ENCODE results near the gene MPO. TPM values are rescaled to one million over a fixed set of nuclear protein-coding genes. Genes with fewer than 3 reads are reported as not detected.

MPO gene
- polyA plus RNA-seq, 3 donors: 4.2 to 7.5 (median 6.0) TPM

DNA sequence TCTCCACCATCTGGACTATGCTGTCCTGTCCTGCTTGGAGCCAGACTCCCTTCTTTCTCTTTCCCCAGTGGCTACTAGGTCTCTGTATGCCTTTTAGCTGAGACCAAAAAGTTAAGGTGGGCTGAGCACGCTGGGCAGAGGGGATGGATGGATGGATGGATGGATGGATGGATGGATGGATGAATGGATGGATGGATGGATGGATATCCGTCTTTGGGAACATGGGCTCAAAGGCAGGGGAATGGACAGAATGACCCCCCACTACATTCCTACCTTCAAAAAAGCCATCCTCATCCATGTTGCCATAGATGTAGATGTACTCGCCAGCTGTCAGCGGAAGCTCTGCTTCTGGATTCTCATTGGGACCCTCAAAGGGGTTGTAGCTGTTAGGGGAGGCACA is 35.0 kb upstream of the MPO start:
- DNase-seq: no peak
- Histone ChIP-seq H2AFZ (ENCODE audit: insufficient read depth, low read depth, low read length, poor library complexity, severe bottlenecking) (no peak overlapping the region), H3K4me3 (replicated peaks in 1 of 3; ENCODE audit: low read depth in 2 of 3, low read length in 3 of 3) (no peak overlapping the region), H3K4me2 (replicated peaks; ENCODE audit: extremely low read depth, low read length, poor library complexity, severe bottlenecking) (no peak overlapping the region), H3K4me1 (ENCODE audit: control insufficient read depth in 1 of 2, insufficient read depth in 2 of 2, low read length in 2 of 2) (no peaks in the 10 kb centered on the region), H3K36me3 (replicated peaks in 1 of 2; ENCODE audit: control insufficient read depth in 1 of 2, insufficient read depth in 2 of 2, low read length in 2 of 2) (no peaks in the 10 kb centered on the region), H3K9ac (ENCODE audit: insufficient read depth, low read length, poor library complexity, severe bottlenecking) (no peak overlapping the region), H3K9me3 (replicated peaks in 1 of 2; ENCODE audit: control insufficient read depth in 1 of 2, insufficient read depth in 1 of 2, low read length in 2 of 2) (no peaks in the 10 kb centered on the region), H4K20me1 (ENCODE audit: insufficient read depth, low read length) (no peaks in the 10 kb centered on the region), H3K27ac (ENCODE audit: low read depth in 1 of 2, low read length in 2 of 2) (no peak overlapping the region), H3K79me2 (ENCODE audit: insufficient read depth, low read length) (no peaks in the 10 kb centered on the region), H3K27me3 (ENCODE audit: control insufficient read depth in 2 of 2, insufficient read depth in 2 of 2, low read length in 2 of 2) (no peaks in the 10 kb centered on the region)
- intact Hi-C loops (cut with micrococcal nuclease): loop anchor here (2.0 to 10.0 kb wide), 6 partner anchors 49 to 132 kb away; partner anchors contain the start of gene RNF43 (in 2 of the 2)
- Mint-ChIP-seq H3K27ac (no peak overlapping the region), H3K9me3 (peaks cover 0 to under 1% (median 0%) of the 10 kb centered on the region in 7 donors), H3K4me3 (no peak overlapping the region), H3K27me3 (ENCODE audit: low read depth in 3 of 3) (peaks cover 9 to 30% (median 21%) of the 10 kb centered on the region in 3 donors), H3K36me3 (peaks cover 0 to under 1% of the 10 kb centered on the region in 2 donors), H3K4me1 (peaks cover 14% of the 10 kb centered on the region)
- TF ChIP-seq, protein P1, sequence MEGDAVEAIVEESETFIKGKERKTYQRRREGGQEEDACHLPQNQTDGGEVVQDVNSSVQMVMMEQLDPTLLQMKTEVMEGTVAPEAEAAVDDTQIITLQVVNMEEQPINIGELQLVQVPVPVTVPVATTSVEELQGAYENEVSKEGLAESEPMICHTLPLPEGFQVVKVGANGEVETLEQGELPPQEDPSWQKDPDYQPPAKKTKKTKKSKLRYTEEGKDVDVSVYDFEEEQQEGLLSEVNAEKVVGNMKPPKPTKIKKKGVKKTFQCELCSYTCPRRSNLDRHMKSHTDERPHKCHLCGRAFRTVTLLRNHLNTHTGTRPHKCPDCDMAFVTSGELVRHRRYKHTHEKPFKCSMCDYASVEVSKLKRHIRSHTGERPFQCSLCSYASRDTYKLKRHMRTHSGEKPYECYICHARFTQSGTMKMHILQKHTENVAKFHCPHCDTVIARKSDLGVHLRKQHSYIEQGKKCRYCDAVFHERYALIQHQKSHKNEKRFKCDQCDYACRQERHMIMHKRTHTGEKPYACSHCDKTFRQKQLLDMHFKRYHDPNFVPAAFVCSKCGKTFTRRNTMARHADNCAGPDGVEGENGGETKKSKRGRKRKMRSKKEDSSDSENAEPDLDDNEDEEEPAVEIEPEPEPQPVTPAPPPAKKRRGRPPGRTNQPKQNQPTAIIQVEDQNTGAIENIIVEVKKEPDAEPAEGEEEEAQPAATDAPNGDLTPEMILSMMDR (IDR thresholded peaks at IDR 0.05): no peak
- WGBS (ENCODE audit: insufficient coverage): no CpG with 5 or more reads among the region's 4 CpGs

- H2AFZ ChIP-seq (ENCODE audit: insufficient read depth, low read depth, low read length, poor library complexity, severe bottlenecking): no peak overlapping the region
- no peak overlapping the region for H3K27ac Mint-ChIP-seq
- H4K20me1 ChIP-seq (ENCODE audit: insufficient read depth, low read length): no peaks in the 10 kb centered on the region
- WGBS (ENCODE audit: insufficient coverage): 98% methylated on average over 6 of the region's 6 CpGs
- peaks cover 14% of the 10 kb centered on the region for H3K4me1 Mint-ChIP-seq
- no peak overlapping the region for H3K27ac ChIP-seq (ENCODE audit: low read depth in 1 of 2, low read length in 2 of 2)
- TF ChIP-seq, protein P1 (IDR thresholded peaks at IDR 0.05): no peak
- H3K36me3 ChIP-seq (replicated peaks in 1 of 2; ENCODE audit: control insufficient read depth in 1 of 2, insufficient read depth in 2 of 2, low read length in 2 of 2): no peaks in the 10 kb centered on the region
- H3K4me3 ChIP-seq (replicated peaks in 1 of 3; ENCODE audit: low read depth in 2 of 3, low read length in 3 of 3): no peak overlapping the region
- H3K4me3 Mint-ChIP-seq: no peak overlapping the region
- no peaks in the 10 kb centered on the region for H3K9me3 Mint-ChIP-seq
- no peak for DNase-seq
- H3K9ac ChIP-seq (ENCODE audit: insufficient read depth, low read length, poor library complexity, severe bottlenecking): no peak overlapping the region
- intact Hi-C loops (cut with micrococcal nuclease): loop anchor here (5.0 to 10.0 kb wide), 4 partner anchors 50 to 132 kb away; partner anchors contain the start of gene RNF43 (in 1 of the 2)
- H3K4me2 ChIP-seq (replicated peaks; ENCODE audit: extremely low read depth, low read length, poor library complexity, severe bottlenecking): no peak overlapping the region
- H3K9me3 ChIP-seq (replicated peaks in 1 of 2; ENCODE audit: control insufficient read depth in 1 of 2, insufficient read depth in 1 of 2, low read length in 2 of 2): no peaks in the 10 kb centered on the region
- no peaks in the 10 kb centered on the region for H3K36me3 Mint-ChIP-seq
- H3K4me1 ChIP-seq (ENCODE audit: control insufficient read depth in 1 of 2, insufficient read depth in 2 of 2, low read length in 2 of 2): no peaks in the 10 kb centered on the region
- H3K79me2 ChIP-seq (ENCODE audit: insufficient read depth, low read length): no peaks in the 10 kb centered on the region
- no peaks in the 10 kb centered on the region for H3K27me3 ChIP-seq (ENCODE audit: control insufficient read depth in 2 of 2, insufficient read depth in 2 of 2, low read length in 2 of 2)
- peaks cover 6 to 27% (median 19%) of the 10 kb centered on the region in 3 donors for H3K27me3 Mint-ChIP-seq (ENCODE audit: low read depth in 3 of 3)
Observed at GRCh38 chr17:58315281-58315711, 34.6 kb upstream of the MPO start.

All from CD14-positive monocyte (primary cell).